ENCODE results near the gene POLR2B.
A peak's percentile ranks its signal among the peaks of the same experiment; 100 is the strongest.
"Not testable (repeated sequence)": the region's sequence is repeated elsewhere in the genome, so short reads cannot be mapped to it uniquely, and the experiment has no call there.

Gene POLR2B

DNA sequence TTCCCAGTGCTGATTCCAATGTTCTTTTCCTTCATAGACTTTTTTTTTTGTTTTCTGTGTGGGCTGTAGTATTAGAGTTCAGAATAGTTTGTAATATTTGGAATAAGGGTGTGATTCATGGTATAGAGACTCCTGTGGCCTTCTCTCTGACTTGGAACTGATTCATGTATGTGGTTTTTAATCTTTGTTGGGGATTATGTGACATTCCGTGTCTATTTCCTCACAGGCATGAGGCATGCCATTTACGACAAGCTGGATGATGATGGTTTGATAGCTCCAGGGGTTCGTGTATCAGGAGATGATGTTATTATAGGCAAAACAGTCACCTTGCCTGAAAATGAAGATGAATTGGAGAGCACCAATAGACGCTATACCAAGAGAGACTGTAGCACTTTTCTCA is 44.4 kb downstream of the POLR2B start:
- no peak overlapping the region for H3K4me3 Mint-ChIP-seq
- H3K27me3 Mint-ChIP-seq, result no peaks in the 10 kb centered on the region
- H3K36me3 Mint-ChIP-seq (ENCODE audit: low read depth), result peaks cover 98% of the 10 kb centered on the region
- H3K27ac Mint-ChIP-seq, result peak overlapping the region; percentile 37
- DNase-seq, result no peak
- no peaks in the 10 kb centered on the region for H3K9me3 Mint-ChIP-seq
- peaks cover 2% of the 10 kb centered on the region for H3K4me1 Mint-ChIP-seq (ENCODE audit: low read depth)

- Mint-ChIP-seq H3K9me3 (no peaks in the 10 kb centered on the region), H3K36me3 (ENCODE audit: low read depth) (peaks cover 41% of the 10 kb centered on the region), H3K27me3 (peaks cover 25% of the 10 kb centered on the region), H3K27ac (no peak overlapping the region), H3K4me1 (ENCODE audit: low read depth) (no peaks in the 10 kb centered on the region), H3K4me3 (no peak overlapping the region)
- DNase-seq, result no peak
These were observed 55.8 kb downstream of the POLR2B start for GRCh38 chr4:57034520-57034919.

DNA sequence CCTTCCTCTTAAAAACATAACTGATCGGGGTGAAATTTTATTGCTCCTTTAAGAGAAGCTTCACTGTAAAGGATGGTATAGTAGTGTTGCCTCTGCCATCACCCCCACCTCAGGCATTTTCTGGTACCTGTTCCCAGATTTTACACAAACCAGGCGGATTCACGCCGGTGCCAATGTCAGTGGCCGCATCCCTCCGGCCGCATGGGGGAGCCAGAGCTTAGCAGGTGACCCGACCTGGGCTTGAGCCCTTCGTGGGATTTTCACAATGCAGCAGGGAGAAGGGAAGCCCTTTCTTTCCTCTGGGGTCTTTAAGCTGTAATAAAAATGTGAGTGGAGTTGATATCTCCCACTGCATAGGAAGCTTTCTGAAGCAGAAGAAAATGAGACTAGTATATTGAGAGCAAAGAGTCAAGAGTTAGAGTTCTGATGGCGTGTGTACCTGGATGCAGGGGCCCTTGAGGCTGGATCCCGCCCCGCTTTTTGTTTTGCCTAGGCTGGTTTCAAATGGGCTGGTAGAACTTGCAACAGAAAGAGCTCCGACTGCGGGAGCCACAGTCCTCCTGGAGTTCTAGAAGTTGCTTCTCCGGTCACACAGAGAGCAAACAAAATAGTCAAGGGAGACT is 59.4 kb downstream of the POLR2B start:
- Mint-ChIP-seq H3K4me3 (no peak overlapping the region), H3K27me3 (peaks cover 38% of the 10 kb centered on the region), H3K27ac (no peak overlapping the region), H3K9me3 (no peaks in the 10 kb centered on the region), H3K4me1 (ENCODE audit: low read depth) (no peaks in the 10 kb centered on the region), H3K36me3 (ENCODE audit: low read depth) (peaks cover 6% of the 10 kb centered on the region)
- DNase-seq, result no peak

DNA sequence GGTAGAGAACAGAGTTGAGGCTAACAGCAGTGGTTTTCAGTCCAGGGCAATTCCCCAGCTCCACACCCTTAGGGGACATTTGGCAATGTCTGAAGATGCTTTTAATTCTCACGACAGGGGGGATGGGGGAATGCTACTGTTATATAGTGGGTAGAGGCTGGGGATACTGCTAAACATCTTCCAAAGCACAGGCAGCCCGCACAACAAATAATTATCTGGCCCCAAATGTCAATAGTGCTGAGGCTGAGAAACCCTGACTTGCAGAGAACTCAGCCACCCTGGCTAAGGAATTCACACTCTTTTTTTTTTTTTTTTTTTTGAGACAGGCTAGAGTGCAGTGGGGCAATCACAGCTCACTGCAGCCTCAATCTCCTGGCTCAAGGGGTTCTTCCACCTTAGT is 60.6 kb downstream of the POLR2B start:
- Mint-ChIP-seq H3K4me3 (no peak overlapping the region), H3K4me1 (ENCODE audit: low read depth) (no peaks in the 10 kb centered on the region), H3K9me3 (no peaks in the 10 kb centered on the region), H3K27ac (no peak overlapping the region), H3K27me3 (peaks cover 38% of the 10 kb centered on the region), H3K36me3 (ENCODE audit: low read depth) (no peaks in the 10 kb centered on the region)
- no peak for DNase-seq

DNA sequence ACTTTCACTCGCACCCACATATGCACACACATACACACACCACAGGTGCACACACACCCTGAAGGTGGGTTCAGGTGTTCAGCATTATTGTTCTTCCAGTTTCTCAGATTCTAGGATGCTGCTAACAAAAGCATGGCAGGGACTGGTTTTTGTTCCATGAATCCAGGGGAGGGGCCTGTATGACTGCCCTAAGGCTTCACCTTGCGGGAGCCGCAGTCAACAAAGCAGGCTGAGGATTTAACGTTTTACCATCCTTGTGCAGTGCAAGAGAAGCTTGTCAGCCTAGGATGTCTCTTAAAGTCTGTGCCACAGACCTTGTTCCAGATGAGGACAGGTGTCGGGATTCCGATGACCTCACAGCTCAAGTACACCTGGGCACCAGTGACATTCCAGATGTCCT is 61.8 kb downstream of the POLR2B start:
- no peak overlapping the region for H3K4me3 Mint-ChIP-seq

DNA sequence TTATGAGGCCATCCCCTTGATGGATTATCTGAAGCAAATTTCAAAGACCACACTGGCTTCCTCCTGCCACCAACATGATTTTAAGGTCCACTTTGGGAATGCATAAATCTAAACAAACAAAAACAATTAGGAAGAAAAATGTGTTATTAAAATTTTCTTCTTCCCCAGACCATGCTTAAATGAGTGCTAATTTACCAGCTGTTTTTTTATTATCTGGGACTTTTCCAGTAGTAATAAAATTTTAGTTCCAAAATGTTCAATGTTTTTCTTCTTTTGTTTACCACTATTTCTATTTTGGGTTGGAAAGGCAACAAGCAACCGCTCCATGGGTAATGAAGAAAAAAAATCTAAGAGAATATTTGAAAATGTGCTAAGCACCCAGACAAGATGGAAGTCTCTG is 62.3 kb downstream of the POLR2B start:
- Mint-ChIP-seq H3K9me3 (no peaks in the 10 kb centered on the region), H3K27me3 (peaks cover 41% of the 10 kb centered on the region), H3K36me3 (ENCODE audit: low read depth) (no peaks in the 10 kb centered on the region), H3K27ac (no peak overlapping the region), H3K4me3 (no peak overlapping the region), H3K4me1 (ENCODE audit: low read depth) (no peaks in the 10 kb centered on the region)
- DNase-seq, result no peak

More for the DNA sequence above, 61.8 kb downstream of the POLR2B start:
- DNase-seq, result no peak
- H3K9me3 Mint-ChIP-seq, result no peaks in the 10 kb centered on the region
- no peaks in the 10 kb centered on the region for H3K4me1 Mint-ChIP-seq (ENCODE audit: low read depth)
- peaks cover 38% of the 10 kb centered on the region for H3K27me3 Mint-ChIP-seq
- no peak overlapping the region for H3K27ac Mint-ChIP-seq
- no peaks in the 10 kb centered on the region for H3K36me3 Mint-ChIP-seq (ENCODE audit: low read depth)

- Mint-ChIP-seq H3K4me1 (ENCODE audit: low read depth) (no peaks in the 10 kb centered on the region), H3K4me3 (no peak overlapping the region), H3K9me3 (no peaks in the 10 kb centered on the region), H3K36me3 (ENCODE audit: low read depth) (no peaks in the 10 kb centered on the region), H3K27ac (no peak overlapping the region), H3K27me3 (peaks cover 41% of the 10 kb centered on the region)
- no peak for DNase-seq
These were observed 64.0 kb downstream of the POLR2B start for GRCh38 chr4:57042711-57043169.

GRCh38 chr4:57043347-57044251 is 64.9 kb downstream of the POLR2B start:
- Mint-ChIP-seq H3K9me3 (no peaks in the 10 kb centered on the region), H3K27me3 (peaks cover 33% of the 10 kb centered on the region), H3K36me3 (ENCODE audit: low read depth) (no peaks in the 10 kb centered on the region), H3K4me3 (no peak overlapping the region), H3K27ac (no peak overlapping the region), H3K4me1 (ENCODE audit: low read depth) (no peaks in the 10 kb centered on the region)
- DNase-seq, result no peak

- H3K4me3 Mint-ChIP-seq, result no peak overlapping the region
- H3K9me3 Mint-ChIP-seq, result no peaks in the 10 kb centered on the region
- peaks cover 30% of the 10 kb centered on the region for H3K27me3 Mint-ChIP-seq
- H3K27ac Mint-ChIP-seq, result no peak overlapping the region
- no peak for DNase-seq
- H3K4me1 Mint-ChIP-seq (ENCODE audit: low read depth), result no peaks in the 10 kb centered on the region
- H3K36me3 Mint-ChIP-seq (ENCODE audit: low read depth), result no peaks in the 10 kb centered on the region
These were observed 65.6 kb downstream of the POLR2B start for GRCh38 chr4:57044279-57044678.

DNA sequence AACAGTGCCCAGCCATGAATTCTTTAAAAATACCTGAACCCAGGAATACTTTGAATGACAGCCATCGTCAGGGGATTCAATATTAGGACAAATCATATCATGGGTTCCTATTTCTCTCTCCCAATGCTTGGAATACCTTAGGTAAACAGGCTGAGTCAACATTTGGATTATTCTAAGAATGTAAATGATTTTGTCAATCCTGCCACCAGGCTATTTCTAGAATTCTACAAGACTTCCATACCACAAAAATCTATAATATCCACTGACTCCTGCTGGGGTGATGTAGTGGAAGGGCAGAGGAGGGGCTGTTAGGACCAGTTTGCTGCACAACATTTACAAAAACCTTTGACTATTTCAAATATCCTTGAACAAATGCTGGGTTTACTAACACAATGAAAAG is 66.3 kb downstream of the POLR2B start:
- Mint-ChIP-seq H3K4me1 (ENCODE audit: low read depth) (no peaks in the 10 kb centered on the region), H3K9me3 (no peaks in the 10 kb centered on the region), H3K4me3 (no peak overlapping the region), H3K36me3 (ENCODE audit: low read depth) (no peaks in the 10 kb centered on the region), H3K27ac (no peak overlapping the region), H3K27me3 (peaks cover 26% of the 10 kb centered on the region)
- no peak for DNase-seq

- not testable (repeated sequence) for H3K9me3 Mint-ChIP-seq; DNase-seq; H3K4me1 Mint-ChIP-seq (ENCODE audit: low read depth)
These were observed 68.3 kb downstream of the POLR2B start for GRCh38 chr4:57047046-57047445.

GRCh38 chr4:57048590-57049304 is 70.1 kb downstream of the POLR2B start:
- H3K4me1 Mint-ChIP-seq (ENCODE audit: low read depth), result no peaks in the 10 kb centered on the region
- H3K9me3 Mint-ChIP-seq, result no peaks in the 10 kb centered on the region
- H3K36me3 Mint-ChIP-seq (ENCODE audit: low read depth), result no peaks in the 10 kb centered on the region
- H3K27ac Mint-ChIP-seq, result no peak overlapping the region
- no peak for DNase-seq
- H3K27me3 Mint-ChIP-seq, result peaks cover 28% of the 10 kb centered on the region
- H3K4me3 Mint-ChIP-seq, result no peak overlapping the region

More at GRCh38 chr4:57047046-57047445, 68.3 kb downstream of the POLR2B start:
- not testable (repeated sequence) for H3K36me3 Mint-ChIP-seq (ENCODE audit: low read depth); H3K4me3 Mint-ChIP-seq; H3K27ac Mint-ChIP-seq
- peaks cover 27% of the 10 kb centered on the region for H3K27me3 Mint-ChIP-seq

DNA sequence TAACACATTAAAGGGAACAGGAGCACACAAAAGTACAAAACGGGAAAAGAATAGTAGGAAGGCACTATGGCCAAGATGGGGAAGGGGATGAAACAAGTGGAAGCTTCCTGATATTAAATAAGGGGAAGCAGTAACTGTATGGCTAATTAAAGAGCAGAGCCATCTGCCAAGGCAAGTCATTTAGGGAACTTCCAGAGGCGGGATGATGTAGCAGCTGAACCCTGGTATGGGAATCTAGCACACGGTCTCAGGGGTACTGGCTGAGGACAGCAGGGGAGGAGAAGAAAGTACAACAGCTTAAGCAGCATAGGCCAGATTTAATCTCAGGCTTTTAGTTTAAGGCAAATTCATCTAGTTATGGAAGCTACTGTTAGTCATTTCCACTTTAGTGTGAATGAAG is 72.4 kb downstream of the POLR2B start:
- H3K4me3 Mint-ChIP-seq, result no peak overlapping the region
- no peaks in the 10 kb centered on the region for H3K36me3 Mint-ChIP-seq (ENCODE audit: low read depth)
- H3K9me3 Mint-ChIP-seq, result no peaks in the 10 kb centered on the region
- no peak for DNase-seq
- H3K27me3 Mint-ChIP-seq, result peaks cover 36% of the 10 kb centered on the region
- H3K27ac Mint-ChIP-seq, result no peak overlapping the region
- no peaks in the 10 kb centered on the region for H3K4me1 Mint-ChIP-seq (ENCODE audit: low read depth)

GRCh38 chr4:57051524-57051923 is 72.8 kb downstream of the POLR2B start:
- no peak for DNase-seq
- Mint-ChIP-seq H3K4me1 (ENCODE audit: low read depth) (no peaks in the 10 kb centered on the region), H3K4me3 (no peak overlapping the region), H3K27ac (no peak overlapping the region), H3K27me3 (peaks cover 37% of the 10 kb centered on the region), H3K36me3 (ENCODE audit: low read depth) (no peaks in the 10 kb centered on the region), H3K9me3 (no peaks in the 10 kb centered on the region)

DNA sequence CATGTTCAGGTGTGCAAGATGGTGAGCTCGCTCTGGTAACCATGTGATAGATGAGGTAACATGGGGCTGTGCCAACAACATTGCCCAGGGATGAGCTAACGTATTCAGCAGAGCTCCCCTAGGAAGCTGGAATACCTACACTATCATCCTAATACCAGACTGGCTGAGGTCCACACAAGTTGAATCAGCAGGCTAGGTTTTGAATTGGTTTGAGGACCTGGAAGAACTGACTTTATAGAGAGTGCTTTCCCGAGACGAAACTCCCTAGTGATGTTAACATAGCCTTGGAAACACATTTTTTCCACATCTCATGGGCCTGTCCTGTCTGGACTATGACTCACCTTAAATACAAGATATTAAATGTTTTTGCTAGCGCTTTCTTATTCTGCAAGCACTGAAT is 74.8 kb downstream of the POLR2B start:
- Mint-ChIP-seq H3K27ac (no peak overlapping the region), H3K4me3 (no peak overlapping the region), H3K27me3 (peaks cover 41% of the 10 kb centered on the region), H3K4me1 (ENCODE audit: low read depth) (no peaks in the 10 kb centered on the region), H3K36me3 (ENCODE audit: low read depth) (no peaks in the 10 kb centered on the region), H3K9me3 (no peaks in the 10 kb centered on the region)
- no peak for DNase-seq

All from activated T-cell treated with anti-CD3 and anti-CD28 coated beads, Interleukin-2, amount 50 U/mL, for 24 hours (primary cell).